ENCODE measurements around the gene FAM171A1. TPM values are rescaled to one million over a fixed set of nuclear protein-coding genes. Genes with fewer than 3 reads are reported as not detected.

FAM171A1 gene
- polyA plus RNA-seq, 4 donors, result 9.2 to 28.4 (median 18.2) TPM

DNA sequence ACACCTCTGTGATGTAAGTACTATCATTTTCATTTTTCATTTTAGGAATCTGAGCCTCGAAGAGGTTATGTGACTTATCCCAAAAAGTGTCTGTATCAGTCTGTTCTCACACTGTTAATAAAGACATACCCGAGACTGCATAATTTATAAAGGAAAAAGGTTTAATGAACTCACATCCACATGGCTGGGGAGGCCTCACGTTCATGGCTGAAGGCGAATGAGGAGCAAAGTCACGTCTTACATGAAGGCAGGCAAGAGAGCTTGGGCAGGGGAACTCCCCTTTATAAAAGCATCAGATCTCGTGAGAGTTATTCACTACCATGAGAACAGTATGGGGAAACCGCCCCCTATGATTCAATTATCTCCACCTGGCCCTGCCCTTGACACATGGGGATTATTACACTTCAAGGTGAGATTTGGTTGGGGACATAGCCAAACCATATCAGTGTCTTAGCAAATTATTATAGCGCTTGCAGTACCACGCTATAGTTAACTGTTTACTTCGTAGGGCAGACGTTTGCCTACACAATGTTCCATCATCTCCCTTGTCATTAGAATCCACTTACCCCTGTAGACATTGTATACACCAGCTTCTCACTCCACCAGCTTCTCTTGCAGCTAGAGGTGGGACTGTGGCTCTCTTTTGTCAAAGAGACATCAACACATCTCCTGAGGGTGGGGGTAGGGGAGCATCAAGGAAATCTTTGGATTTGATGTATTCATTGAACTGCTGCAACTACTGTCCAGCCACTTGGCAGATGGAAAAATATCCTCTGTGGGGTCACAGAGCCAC, 187.2 kb downstream of the FAM171A1 start:
- no peak for FAIRE-seq
- no peak for DNase-seq
- H3K36me3 ChIP-seq (ENCODE audit: control insufficient read depth in 3 of 3, insufficient read depth in 2 of 3, low read depth in 1 of 3, low read length in 3 of 3), result peaks cover 0 to 2% (median 0%) of the 10 kb centered on the region in 3 donors
- no peaks in the 10 kb centered on the region for H3K27me3 ChIP-seq (ENCODE audit: control insufficient read depth in 3 of 3, insufficient read depth in 3 of 3, low read length in 3 of 3)
- no peak overlapping the region for H3K27ac ChIP-seq (ENCODE audit: low read depth in 1 of 3, low read length in 2 of 3)
- H3K4me1 ChIP-seq (ENCODE audit: control insufficient read depth in 3 of 3, insufficient read depth in 2 of 3, low read depth in 1 of 3, low read length in 2 of 3), result peaks cover 0 to 2% (median 0%) of the 10 kb centered on the region in 3 donors
- H3K4me3 ChIP-seq (ENCODE audit: low read depth in 1 of 3, low read length in 3 of 3), result no peak overlapping the region
- peaks cover 0 to 6% of the 10 kb centered on the region in 2 donors for H3K9me3 ChIP-seq (ENCODE audit: control insufficient read depth in 2 of 2, insufficient read depth in 1 of 2, low read depth in 1 of 2, low read length in 1 of 2)
- WGBS, 3 donors, result 80 to 87% (median 84%) methylated on average over 11 of the region's 11 CpGs

DNA sequence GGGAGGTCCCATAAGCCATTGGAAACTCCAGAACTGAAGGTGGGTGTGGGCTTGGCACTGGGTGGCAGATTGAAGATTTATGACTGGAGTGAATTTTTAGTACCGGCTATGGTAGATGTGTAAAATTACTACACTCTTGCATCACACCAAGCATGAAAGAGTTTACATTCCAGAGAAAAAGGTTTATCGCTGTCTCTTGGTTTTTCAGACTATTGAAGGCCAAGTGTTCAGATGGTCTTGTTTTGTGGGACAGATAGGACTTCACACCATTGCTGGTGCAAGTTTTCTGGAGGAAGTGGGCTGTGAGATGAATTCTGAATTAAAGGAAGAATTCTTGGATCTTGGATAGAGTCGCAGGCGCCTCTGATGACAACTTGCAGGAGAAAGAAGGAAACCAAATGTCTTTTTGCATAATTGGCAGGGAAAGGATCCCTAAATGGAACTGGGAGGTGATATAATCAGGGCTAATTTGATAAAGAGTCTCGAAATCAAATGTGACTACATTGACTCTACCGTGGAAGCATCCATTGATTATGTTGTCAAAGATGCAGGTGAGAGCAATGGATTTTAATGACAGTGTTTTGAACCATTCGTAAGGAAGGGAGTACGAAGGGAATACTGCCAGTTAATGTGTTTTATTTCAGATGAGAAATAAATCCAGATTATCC, 188.4 kb downstream of the FAM171A1 start:
- Histone ChIP-seq H3K27me3 (ENCODE audit: control insufficient read depth in 3 of 3, insufficient read depth in 3 of 3, low read length in 3 of 3) (no peaks in the 10 kb centered on the region), H3K27ac (ENCODE audit: low read depth in 1 of 3, low read length in 2 of 3) (no peak overlapping the region), H3K4me3 (ENCODE audit: low read depth in 1 of 3, low read length in 3 of 3) (no peak overlapping the region), H3K36me3 (ENCODE audit: control insufficient read depth in 3 of 3, insufficient read depth in 2 of 3, low read depth in 1 of 3, low read length in 3 of 3) (peaks cover 0 to 2% (median 0%) of the 10 kb centered on the region in 3 donors), H3K4me1 (ENCODE audit: control insufficient read depth in 3 of 3, insufficient read depth in 2 of 3, low read depth in 1 of 3, low read length in 2 of 3) (peaks cover 0 to 2% (median 0%) of the 10 kb centered on the region in 3 donors), H3K9me3 (ENCODE audit: control insufficient read depth in 2 of 2, insufficient read depth in 1 of 2, low read depth in 1 of 2, low read length in 1 of 2) (peaks cover 0 to 6% of the 10 kb centered on the region in 2 donors)
- DNase-seq, result no peak
- FAIRE-seq, result no peak
- WGBS, 3 donors, result 63 to 82% (median 73%) methylated on average over 8 of the region's 8 CpGs

DNA sequence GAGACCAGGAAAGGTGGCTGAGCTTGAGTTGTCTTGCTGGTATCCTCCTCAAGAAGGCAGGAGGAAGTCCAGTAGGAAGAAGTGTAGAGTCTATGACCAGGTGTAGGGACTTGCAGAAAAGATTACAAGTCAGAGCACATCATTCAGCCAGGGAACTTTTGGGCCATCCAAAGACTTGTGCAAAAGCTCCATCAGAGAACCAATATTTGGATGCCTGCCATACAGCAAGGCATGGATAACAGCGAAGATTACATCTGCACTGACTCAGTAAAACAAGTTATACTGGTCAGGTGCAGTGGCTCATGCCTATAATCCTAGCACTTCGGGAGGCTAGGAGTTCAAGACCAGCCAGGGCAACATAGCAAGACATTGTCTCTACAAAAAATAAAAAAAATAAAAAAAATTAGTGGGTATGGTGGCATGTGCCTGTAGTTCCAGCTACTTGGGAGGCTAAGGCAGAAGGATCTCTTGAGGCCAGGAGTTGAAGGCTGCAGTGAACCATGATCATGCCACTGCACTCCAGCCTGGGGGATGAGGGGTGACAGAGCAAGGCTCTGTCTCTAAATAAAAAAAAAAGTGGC, 189.4 kb downstream of the FAM171A1 start:
- peaks cover 0 to 2% (median 0%) of the 10 kb centered on the region in 3 donors for H3K36me3 ChIP-seq (ENCODE audit: control insufficient read depth in 3 of 3, insufficient read depth in 2 of 3, low read depth in 1 of 3, low read length in 3 of 3)
- H3K4me3 ChIP-seq (ENCODE audit: low read depth in 1 of 3, low read length in 3 of 3), result no peak overlapping the region
- no peak overlapping the region for H3K27ac ChIP-seq (ENCODE audit: low read depth in 1 of 3, low read length in 2 of 3)
- WGBS, 3 donors, result 48 to 75% (median 67%) methylated on average over 2 of the region's 2 CpGs
- DNase-seq (no peak), FAIRE-seq (no peak)
- no peaks in the 10 kb centered on the region for H3K27me3 ChIP-seq (ENCODE audit: control insufficient read depth in 3 of 3, insufficient read depth in 3 of 3, low read length in 3 of 3)
- peaks cover 0 to 6% of the 10 kb centered on the region in 2 donors for H3K9me3 ChIP-seq (ENCODE audit: control insufficient read depth in 2 of 2, insufficient read depth in 1 of 2, low read depth in 1 of 2, low read length in 1 of 2)
- H3K4me1 ChIP-seq (ENCODE audit: control insufficient read depth in 3 of 3, insufficient read depth in 2 of 3, low read depth in 1 of 3, low read length in 2 of 3), result peaks cover 0 to 2% (median 0%) of the 10 kb centered on the region in 3 donors

DNA sequence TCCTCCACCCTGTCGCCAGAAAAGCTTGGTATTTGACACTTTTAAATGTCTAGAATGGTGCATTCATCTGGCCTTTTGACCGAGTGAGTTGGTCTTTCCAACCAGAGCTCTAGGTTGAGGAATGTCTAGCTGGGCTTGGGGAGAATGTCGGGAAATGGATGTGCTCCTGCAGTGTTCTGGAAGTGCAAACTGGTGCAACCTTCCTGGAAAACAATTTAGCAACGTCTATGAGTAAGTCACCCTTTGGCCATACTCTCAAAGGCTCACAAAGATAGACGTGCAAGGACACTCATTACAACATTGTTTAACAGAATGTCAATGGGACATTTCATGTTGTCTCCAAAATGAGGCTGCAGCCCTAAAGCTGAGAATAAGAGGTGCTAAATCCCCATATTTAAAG, 190.4 kb downstream of the FAM171A1 start:
- WGBS, 3 donors, result 77 to 78% (median 77%) methylated on average over 5 of the region's 5 CpGs
- Histone ChIP-seq H3K4me3 (ENCODE audit: low read depth in 1 of 3, low read length in 3 of 3) (no peak overlapping the region), H3K27ac (ENCODE audit: low read depth in 1 of 3, low read length in 2 of 3) (no peak overlapping the region), H3K9me3 (ENCODE audit: control insufficient read depth in 2 of 2, insufficient read depth in 1 of 2, low read depth in 1 of 2, low read length in 1 of 2) (peaks cover 0 to 6% of the 10 kb centered on the region in 2 donors), H3K36me3 (ENCODE audit: control insufficient read depth in 3 of 3, insufficient read depth in 2 of 3, low read depth in 1 of 3, low read length in 3 of 3) (peaks cover 0 to 2% (median 0%) of the 10 kb centered on the region in 3 donors), H3K4me1 (ENCODE audit: control insufficient read depth in 3 of 3, insufficient read depth in 2 of 3, low read depth in 1 of 3, low read length in 2 of 3) (peaks cover 0 to 2% (median 0%) of the 10 kb centered on the region in 3 donors), H3K27me3 (ENCODE audit: control insufficient read depth in 3 of 3, insufficient read depth in 3 of 3, low read length in 3 of 3) (no peaks in the 10 kb centered on the region)
- DNase-seq (no peak), FAIRE-seq (no peak)

DNA sequence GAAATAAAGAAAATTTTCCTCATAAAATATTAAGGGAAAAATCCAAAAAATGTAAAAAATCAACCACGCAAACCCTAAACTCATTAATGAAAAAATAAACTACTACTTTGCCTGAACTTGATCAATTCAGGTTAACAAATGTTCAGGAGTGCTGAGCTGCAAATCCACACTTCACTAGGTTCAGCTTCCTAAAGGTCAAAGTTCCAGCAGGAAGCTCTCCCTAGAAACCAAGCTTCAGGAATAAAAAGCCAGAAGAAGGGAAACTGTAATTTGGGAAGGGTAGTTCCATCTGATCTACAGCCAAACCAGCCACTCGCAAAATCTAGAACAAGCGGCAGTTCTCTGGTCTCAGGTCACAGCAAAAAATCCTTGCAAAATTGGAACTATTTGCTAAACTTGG, 194.8 kb downstream of the FAM171A1 start:
- no peak for FAIRE-seq
- H3K36me3 ChIP-seq (ENCODE audit: control insufficient read depth in 3 of 3, insufficient read depth in 2 of 3, low read depth in 1 of 3, low read length in 3 of 3), result no peaks in the 10 kb centered on the region
- WGBS, 3 donors, result 79 to 88% (median 84%) methylated on average over 3 of the region's 3 CpGs

DNA sequence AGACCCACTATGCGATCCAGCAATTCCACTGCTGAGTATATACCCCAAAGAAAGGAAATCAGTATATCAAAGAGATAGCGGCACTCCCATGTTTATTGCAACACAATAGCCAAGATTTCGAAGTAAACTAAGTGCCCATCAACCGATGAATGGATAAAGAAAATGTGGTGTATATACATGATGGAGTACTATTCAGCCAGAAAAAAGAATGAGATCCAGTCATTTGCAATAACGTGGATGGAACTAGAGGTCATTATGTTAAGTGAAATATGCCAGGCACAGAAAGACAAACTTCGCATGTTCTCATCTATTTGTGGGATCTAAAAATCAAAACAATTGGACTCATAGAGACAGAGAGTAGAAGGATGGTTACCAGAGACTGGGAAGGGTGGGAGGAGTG, 195.5 kb downstream of the FAM171A1 start:
- WGBS, 3 donors, result 90 to 95% (median 91%) methylated on average over 6 of the region's 6 CpGs
- Histone ChIP-seq H3K4me1 (ENCODE audit: control insufficient read depth in 3 of 3, insufficient read depth in 2 of 3, low read depth in 1 of 3, low read length in 2 of 3) (no peaks in the 10 kb centered on the region), H3K27ac (ENCODE audit: low read depth in 1 of 3, low read length in 2 of 3) (no peak overlapping the region), H3K27me3 (ENCODE audit: control insufficient read depth in 3 of 3, insufficient read depth in 3 of 3, low read length in 3 of 3) (no peaks in the 10 kb centered on the region), H3K4me3 (ENCODE audit: low read depth in 1 of 3, low read length in 3 of 3) (no peak overlapping the region), H3K36me3 (ENCODE audit: control insufficient read depth in 3 of 3, insufficient read depth in 2 of 3, low read depth in 1 of 3, low read length in 3 of 3) (no peaks in the 10 kb centered on the region), H3K9me3 (ENCODE audit: control insufficient read depth in 2 of 2, insufficient read depth in 1 of 2, low read depth in 1 of 2, low read length in 1 of 2) (no peaks in the 10 kb centered on the region)
- no peak for FAIRE-seq
- DNase-seq, result no peak

More for the DNA sequence above, 194.8 kb downstream of the FAM171A1 start:
- no peak overlapping the region for H3K4me3 ChIP-seq (ENCODE audit: low read depth in 1 of 3, low read length in 3 of 3)
- DNase-seq, result peak in 1 of 2 donors; percentile 43
- no peaks in the 10 kb centered on the region for H3K9me3 ChIP-seq (ENCODE audit: control insufficient read depth in 2 of 2, insufficient read depth in 1 of 2, low read depth in 1 of 2, low read length in 1 of 2)
- no peak overlapping the region for H3K27ac ChIP-seq (ENCODE audit: low read depth in 1 of 3, low read length in 2 of 3)
- no peaks in the 10 kb centered on the region for H3K27me3 ChIP-seq (ENCODE audit: control insufficient read depth in 3 of 3, insufficient read depth in 3 of 3, low read length in 3 of 3)
- H3K4me1 ChIP-seq (ENCODE audit: control insufficient read depth in 3 of 3, insufficient read depth in 2 of 3, low read depth in 1 of 3, low read length in 2 of 3), result no peaks in the 10 kb centered on the region

DNA sequence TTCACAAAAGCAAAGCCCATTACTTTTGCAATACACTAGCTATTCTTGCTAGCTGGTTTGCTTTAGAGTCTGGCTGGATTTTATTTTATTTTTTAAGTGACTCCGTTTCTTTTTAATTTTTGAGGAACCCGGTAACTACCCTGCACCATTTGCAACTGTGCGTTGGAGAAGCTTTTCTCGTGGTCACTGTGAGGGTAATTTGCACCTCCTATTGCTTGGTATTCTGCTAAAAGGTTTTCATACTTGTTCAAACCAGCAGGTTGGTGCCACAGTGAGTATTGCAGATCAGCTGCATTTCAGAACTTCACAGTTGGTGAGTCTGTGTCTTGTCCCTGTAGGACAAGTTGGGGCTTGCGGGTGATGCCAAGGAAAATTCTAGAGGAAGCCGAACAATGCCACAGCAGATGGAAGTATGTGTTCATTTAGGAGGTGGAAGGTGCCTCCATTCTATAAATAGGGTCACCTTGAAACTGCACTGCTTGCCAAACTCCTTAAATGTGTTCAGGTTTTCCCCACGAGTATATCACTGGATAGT, 198.7 kb downstream of the FAM171A1 start:
- H3K36me3 ChIP-seq (ENCODE audit: control insufficient read depth in 3 of 3, insufficient read depth in 2 of 3, low read depth in 1 of 3, low read length in 3 of 3), result no peaks in the 10 kb centered on the region
- FAIRE-seq, result no peak
- no peak overlapping the region for H3K27ac ChIP-seq (ENCODE audit: low read depth in 1 of 3, low read length in 2 of 3)
- 85 to 89% (median 88%) methylated on average over 7 of the region's 7 CpGs for WGBS, 3 donors
- no peaks in the 10 kb centered on the region for H3K9me3 ChIP-seq (ENCODE audit: control insufficient read depth in 2 of 2, insufficient read depth in 1 of 2, low read depth in 1 of 2, low read length in 1 of 2)
- H3K27me3 ChIP-seq (ENCODE audit: control insufficient read depth in 3 of 3, insufficient read depth in 3 of 3, low read length in 3 of 3), result no peaks in the 10 kb centered on the region
- DNase-seq, result no peak
- H3K4me3 ChIP-seq (ENCODE audit: low read depth in 1 of 3, low read length in 3 of 3), result no peak overlapping the region
- H3K4me1 ChIP-seq (ENCODE audit: control insufficient read depth in 3 of 3, insufficient read depth in 2 of 3, low read depth in 1 of 3, low read length in 2 of 3), result peaks cover 0 to 9% (median 5%) of the 10 kb centered on the region in 3 donors

Data from small intestine (tissue), 7 donors.